Pancreas (tissue), 10 donors: ENCODE data around the gene RBBP8NL. TPM values are rescaled to one million over a fixed set of nuclear protein-coding genes. Genes with fewer than 3 reads are reported as not detected.
A peak's percentile ranks its signal among the peaks of the same experiment; 100 is the strongest.

Experiments
- ATAC-seq, 4 donors: fragments of 200-7000 bp; cut with Tn5 transposase; one replicate each; pipeline versions ENCODE4 v1.8.0 to v1.9.1; 2020; ENCODE audit warnings: mild to moderate bottlenecking in 4 of 4, moderate library complexity in 4 of 4
- DNase-seq, 6 donors: peaks; one replicate each; pipeline ENCODE4 v3.0.0-alpha.2; 2020
- FAIRE-seq: peaks from 2 replicates; lab custom pipeline; 2012; peaks lifted over from hg19 to GRCh38; lab: Jason Lieb, UNC
- H3K27ac ChIP-seq, 4 donors: fragments of 200-600 bp; sonication (generic); 1 replicate in 3 of 4; 2 replicates in 1 of 4; pipeline versions ENCODE4 v1.5.0 to v1.8.0; 2020
- H3K27me3 ChIP-seq, 4 donors: fragments of 200-600 bp; one replicate each; pipeline ENCODE4 v1.8.0; 2021
- H3K36me3 ChIP-seq, 3 donors: fragments of 200-600 bp; sonication (generic) in 1 of 3; one replicate each; pipeline versions ENCODE4 v1.5.0 to v1.8.0; 2020 to 2021
- H3K4me1 ChIP-seq, 3 donors: fragments of 200-600 bp; one replicate each; pipeline ENCODE4 v1.8.0; 2021
- H3K4me3 ChIP-seq, 4 donors: fragments of 200-600 bp; sonication (generic) in 2 of 4; one replicate each; pipeline versions ENCODE4 v1.5.0 to v1.8.0; 2020 to 2021
- H3K9me3 ChIP-seq, 4 donors: fragments of 200-600 bp; one replicate each; pipeline ENCODE4 v1.8.0; 2021
- CTCF ChIP-seq, 4 donors: fragments of 200-600 bp; sonication (generic) in 3 of 4; IDR thresholded peaks; one replicate each; pipeline versions ENCODE4 v1.5.0 to v1.8.0; 2021; ENCODE audit warnings: antibody characterized with exemption in 4 of 4
- WGBS, 2 donors: extraction: QIAGEN DNeasy Blood & Tissue Kit; methylation state at CpG; one replicate each; pipeline ENCODE4 v1.1.7; 2013; 5-methylcytosine and 5-hydroxymethylcytosine counted together
- intact Hi-C, 3 donors: fragments of 100-400 bp; cut with DNase I; formaldehyde crosslinking; loops; one replicate each; pipeline versions ENCODE4 v1.11.1 to v1.14.2; 2022
- polyA plus RNA-seq, 2 donors: library from polyadenylated mRNA; stranded (reverse); fragments of 200-250 nt; gene quantifications; one replicate each; pipeline ENCODE4 v1.2.3, GENCODE V29; 2013
- total RNA-seq, 6 donors: library from RNA; stranded (reverse); fragmentation: NEBNext Ultra II Directional in 4 of 6; extraction: Animal tissue kit (Norgen Biotek cat#: 25700) in 4 of 6; gene quantifications; one replicate each; pipeline versions ENCODE4 v1.2.1 to v1.2.4, GENCODE V29; 2021 to 2023
- donor health status: healthy with polysubstance abuse.
- donor health status: DM: no; HTN: no; CAD: no; lungs with moderate emphysema.
- donor health status: DM: no; HTN: no; CAD: no.
- donor health status: control.
- donor health status: control.
- donor health status: Bipolar disorder and iron deficiency.
- donor health status: DM: yes; HTN: yes; CAD: no.
- donor health status: DM: no; HTN: no; CAD: no.
- donor health status: DM: no; HTN: no; CAD: no.
- donor health status: DM: yes; HTN: yes; CAD: no.

RBBP8NL gene
- total and polyA plus RNA-seq, 8 donors, result 0.66 to 4.8 (median 1.3) TPM

DNA sequence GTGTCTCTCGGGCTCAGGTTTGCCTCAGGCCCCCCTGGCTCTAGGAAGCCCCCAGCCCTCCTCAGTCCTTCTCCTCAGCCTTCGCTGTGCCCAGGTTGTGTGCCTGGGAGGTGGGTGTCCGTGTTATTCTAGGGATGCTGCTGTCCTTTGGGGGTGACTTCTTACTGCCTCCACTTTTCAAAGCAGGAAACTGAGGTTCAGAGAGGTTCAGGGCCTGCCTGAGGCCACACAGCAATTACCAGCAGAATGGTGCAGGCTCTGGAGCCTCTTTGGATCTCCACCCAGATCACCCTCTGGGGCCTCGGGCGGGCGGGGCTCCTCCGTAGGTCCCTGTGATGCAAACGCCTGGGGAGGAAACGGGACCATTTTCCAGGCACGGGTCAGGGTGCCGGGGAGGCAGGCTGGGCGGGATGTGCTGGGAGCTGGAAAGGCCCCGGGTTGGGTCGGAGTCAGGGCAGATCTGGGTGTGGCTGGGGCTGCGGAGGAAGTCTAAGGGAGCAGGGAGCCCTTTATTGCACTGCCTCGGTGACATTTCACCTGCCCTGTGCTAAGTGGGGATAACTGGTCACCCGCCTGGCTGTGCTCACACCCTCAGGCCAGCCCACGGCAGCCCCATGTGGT lies 25.2 kb upstream of the RBBP8NL start:
- no peak for TF ChIP-seq CTCF (IDR thresholded peaks at IDR 0.05)
- no peaks in the 10 kb centered on the region for H3K4me1 ChIP-seq
- H3K9me3 ChIP-seq, result no peaks in the 10 kb centered on the region
- no peak overlapping the region for H3K27ac ChIP-seq
- ATAC-seq (no peak), DNase-seq (no peak), FAIRE-seq (no peak)
- no peaks in the 10 kb centered on the region for H3K27me3 ChIP-seq
- intact Hi-C loops, result no loop called here
- 65 to 84% methylated on average over 16 to 18 of the region's 18 CpGs for WGBS, 2 donors
- no peaks in the 10 kb centered on the region for H3K36me3 ChIP-seq
- no peak overlapping the region for H3K4me3 ChIP-seq

GRCh38 chr20:62451970-62452369 lies 24.6 kb upstream of the RBBP8NL start:
- intact Hi-C loops, result no loop called here
- no peaks in the 10 kb centered on the region for H3K27me3 ChIP-seq
- no peaks in the 10 kb centered on the region for H3K36me3 ChIP-seq
- WGBS, 2 donors, result 88 to 94% methylated on average over 3 of the region's 3 CpGs
- no peaks in the 10 kb centered on the region for H3K4me1 ChIP-seq
- FAIRE-seq (no peak), ATAC-seq (no peak), DNase-seq (no peak)
- TF ChIP-seq CTCF (IDR thresholded peaks at IDR 0.05), result no peak
- no peaks in the 10 kb centered on the region for H3K9me3 ChIP-seq
- H3K4me3 ChIP-seq, result no peak overlapping the region
- no peak overlapping the region for H3K27ac ChIP-seq

GRCh38 chr20:62451156-62451767 lies 23.9 kb upstream of the RBBP8NL start:
- WGBS, 2 donors, result 66 to 74% methylated on average over 10 of the region's 10 CpGs
- DNase-seq (no peak), FAIRE-seq (no peak), ATAC-seq (no peak)
- TF ChIP-seq CTCF (IDR thresholded peaks at IDR 0.05), result no peak
- Histone ChIP-seq H3K4me3 (no peak overlapping the region), H3K36me3 (no peaks in the 10 kb centered on the region), H3K9me3 (no peaks in the 10 kb centered on the region), H3K4me1 (no peaks in the 10 kb centered on the region), H3K27ac (no peak overlapping the region), H3K27me3 (no peaks in the 10 kb centered on the region)
- intact Hi-C loops, result no loop called here

DNA sequence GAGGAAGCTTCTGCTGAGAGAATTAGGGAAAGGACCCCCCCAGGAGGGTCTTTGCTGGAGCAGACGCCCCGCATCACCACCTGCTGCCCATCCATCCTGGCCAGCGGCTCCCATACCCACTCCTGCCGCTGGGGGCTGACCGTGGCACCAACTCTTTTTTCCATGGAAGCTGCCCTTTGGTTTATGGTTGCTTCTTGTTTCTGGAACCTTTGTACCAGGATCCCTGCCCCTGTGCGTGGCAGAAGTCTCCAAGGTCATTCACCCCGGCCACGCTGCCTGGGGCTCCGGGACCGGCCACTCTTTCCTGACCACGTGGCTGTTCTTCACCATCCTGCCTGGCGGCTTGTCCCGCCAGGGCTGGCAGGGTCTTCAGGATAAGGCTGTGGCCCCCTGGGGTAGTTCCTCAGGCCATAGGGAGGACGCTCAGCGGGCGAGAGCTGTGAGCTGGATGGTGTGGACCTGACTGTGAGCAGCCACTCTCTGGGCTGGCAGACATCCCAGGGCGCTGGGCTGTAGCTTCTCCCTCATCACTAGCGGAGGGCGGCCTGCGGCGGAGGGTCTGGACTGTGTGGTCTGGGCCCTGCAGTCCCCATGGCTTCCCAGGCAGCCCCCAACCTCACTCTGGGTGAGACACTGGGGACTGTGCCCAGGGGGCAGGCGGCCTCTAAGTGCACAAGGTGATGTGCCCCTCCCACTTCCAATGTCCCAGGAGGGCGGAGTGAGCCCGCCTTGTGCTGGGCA lies 22.8 kb upstream of the RBBP8NL start:
- no peak overlapping the region for H3K4me3 ChIP-seq
- DNase-seq (no peak), ATAC-seq (peak in 1 of 4 donors; percentile 48), FAIRE-seq (no peak)
- no peaks in the 10 kb centered on the region for H3K27me3 ChIP-seq
- H3K4me1 ChIP-seq, result no peaks in the 10 kb centered on the region
- WGBS, 2 donors, result 53 to 57% methylated on average over 24 of the region's 24 CpGs
- no peak for TF ChIP-seq CTCF (IDR thresholded peaks at IDR 0.05)
- no peak overlapping the region for H3K27ac ChIP-seq
- H3K36me3 ChIP-seq, result no peaks in the 10 kb centered on the region
- H3K9me3 ChIP-seq, result no peaks in the 10 kb centered on the region
- intact Hi-C loops, result no loop called here
